Germinal center (tissue), 1 donor: ENCODE data around the gene CCL19.

Experiments used
- DNase-seq: peaks from one replicate; pipeline ENCODE4 v3.0.0; 2012; ENCODE audit warnings: mixed read lengths, low spot score

CCL19 gene

GRCh38 chr9:34694811-34695210 is 3.7 kb upstream of the CCL19 start:
- no peak for DNase-seq

- DNase-seq = no peak
Observed at GRCh38 chr9:34693560-34693959, 2.5 kb upstream of the CCL19 start.

GRCh38 chr9:34691936-34692315 is 850 bp upstream of the CCL19 start:
- no peak for DNase-seq

GRCh38 chr9:34689512-34689911 is 1.6 kb downstream of the CCL19 start:
- no peak for DNase-seq

GRCh38 chr9:34689116-34689470 is 2.0 kb downstream of the CCL19 start:
- DNase-seq = no peak

- DNase-seq = no peak
Observed at GRCh38 chr9:34688329-34689115, 2.6 kb downstream of the CCL19 start.

GRCh38 chr9:34687276-34688030 is 3.6 kb downstream of the CCL19 start:
- DNase-seq = no peak

GRCh38 chr9:34686732-34687131 is 4.3 kb downstream of the CCL19 start:
- no peak for DNase-seq

GRCh38 chr9:34686231-34686630 is 4.8 kb downstream of the CCL19 start:
- DNase-seq = no peak

GRCh38 chr9:34685591-34685990 is 5.5 kb downstream of the CCL19 start:
- DNase-seq = no peak

GRCh38 chr9:34684816-34685215 is 6.3 kb downstream of the CCL19 start:
- DNase-seq = no peak

- DNase-seq = no peak
Observed at GRCh38 chr9:34684145-34684544, 6.9 kb downstream of the CCL19 start.

GRCh38 chr9:34675869-34676268 is 15.2 kb downstream of the CCL19 start:
- DNase-seq = no peak

- DNase-seq = peak; percentile 70
Observed at GRCh38 chr9:34675048-34675714, 15.9 kb downstream of the CCL19 start.

GRCh38 chr9:34674440-34674839 is 16.6 kb downstream of the CCL19 start:
- no peak for DNase-seq

GRCh38 chr9:34671307-34671706 is 19.8 kb downstream of the CCL19 start:
- DNase-seq = no peak

- DNase-seq = no peak
Observed at GRCh38 chr9:34669809-34670562, 21.1 kb downstream of the CCL19 start.

- DNase-seq = peak; percentile 94
Observed at GRCh38 chr9:34665381-34666250, 25.5 kb downstream of the CCL19 start.

GRCh38 chr9:34665067-34665380 is 26.1 kb downstream of the CCL19 start:
- DNase-seq = no peak

GRCh38 chr9:34664281-34665066 is 26.6 kb downstream of the CCL19 start:
- DNase-seq = peak; percentile 78

- no peak for DNase-seq
Observed at GRCh38 chr9:34663303-34663605, 27.8 kb downstream of the CCL19 start.
